Uterus (tissue), 4 donors: ENCODE measurements around the gene CASK. TPM values are rescaled to one million over a fixed set of nuclear protein-coding genes. Genes with fewer than 3 reads are reported as not detected.

Experiments used
- DNase-seq, 2 donors: peaks; one replicate each; pipeline ENCODE4 v3.0.0-alpha.2; 2019 to 2020
- H3K27ac ChIP-seq, 2 donors: fragments of 200-600 bp; sonication (generic); 1 replicate in 1 of 2; 2 replicates in 1 of 2; pipeline ENCODE4 v1.5.1; 2016 to 2018
- H3K27me3 ChIP-seq, 2 donors: fragments of 200-600 bp; sonication (generic); one replicate each; pipeline ENCODE4 v1.5.1; 2018 to 2019; ENCODE audit warnings: control low read depth in 1 of 2
- H3K36me3 ChIP-seq, 2 donors: fragments of 200-600 bp; sonication (generic); one replicate each; pipeline ENCODE4 v1.5.1; 2019; ENCODE audit warnings: control low read depth in 1 of 2
- H3K4me1 ChIP-seq, 2 donors: fragments of 200-600 bp; sonication (generic); one replicate each; pipeline ENCODE4 v1.5.1; 2018 to 2019; ENCODE audit warnings: control low read depth in 1 of 2
- H3K4me3 ChIP-seq, 2 donors: fragments of 200-600 bp; sonication (generic); 1 replicate in 1 of 2; 2 replicates in 1 of 2; pipeline ENCODE4 v1.5.1; 2018 to 2019; ENCODE audit warnings: mild to moderate bottlenecking in 1 of 2
- H3K9me3 ChIP-seq, 2 donors: fragments of 200-600 bp; sonication (generic); one replicate each; pipeline ENCODE4 v1.5.1; 2019; ENCODE audit warnings: control low read depth in 1 of 2
- CTCF ChIP-seq, 4 experiments: fragments of 200-600 bp in 2 of 4; fragments of 450-650 bp in 2 of 4; sonication (generic) in 2 of 4; IDR thresholded peaks; one replicate each; pipeline ENCODE4 v1.5.1; 2016 to 2019; ENCODE audit warnings: antibody characterized with exemption in 4 of 4, mild to moderate bottlenecking in 2 of 4, moderate library complexity in 1 of 4
- POLR2A ChIP-seq, 2 donors: fragments of 450-650 bp; IDR thresholded peaks; one replicate each; pipeline ENCODE4 v1.6.1; 2016; ENCODE audit warnings: antibody characterized with exemption in 2 of 2, mild to moderate bottlenecking in 1 of 2, moderate library complexity in 1 of 2
- intact Hi-C: fragments of 100-400 bp; cut with DNase I; formaldehyde crosslinking; loops from one replicate; pipeline ENCODE4 v1.15.1; 2023; ENCODE audit warnings: low total_unique reads
- total RNA-seq, 4 donors: library from RNA; depleted of rRNA in 3 of 4; stranded (reverse); fragments of >200 nt in 3 of 4; gene quantifications; one replicate each; pipeline versions ENCODE4 v1.1.0 to v1.2.4, GENCODE V29; 2014 to 2023
- donor health status: DM: yes; HTN: yes; CAD: no.

Gene CASK
- total RNA-seq, 4 donors from 2014 or later, result 7.9 to 76.0 (median 40.7) TPM

GRCh38 chrX:41664908-41665307, 258.4 kb downstream of the CASK start:
- intact Hi-C loops, result no loop called here
- no peaks in the 10 kb centered on the region for H3K27me3 ChIP-seq
- no peaks in the 10 kb centered on the region for H3K9me3 ChIP-seq
- H3K4me1 ChIP-seq, result no peaks in the 10 kb centered on the region
- H3K36me3 ChIP-seq, result no peaks in the 10 kb centered on the region
- TF ChIP-seq CTCF (IDR thresholded peaks at IDR 0.05) (no peak), POLR2A (IDR thresholded peaks at IDR 0.05) (no peak)
- DNase-seq, result no peak
- H3K4me3 ChIP-seq, result no peak overlapping the region
- no peak overlapping the region for H3K27ac ChIP-seq

- no peak for DNase-seq
- no peaks in the 10 kb centered on the region for H3K27me3 ChIP-seq
- no peak for TF ChIP-seq POLR2A (IDR thresholded peaks at IDR 0.05)
- no peaks in the 10 kb centered on the region for H3K9me3 ChIP-seq
- H3K27ac ChIP-seq, result no peak overlapping the region
- intact Hi-C loops, result no loop called here
- no peaks in the 10 kb centered on the region for H3K4me1 ChIP-seq
- no peaks in the 10 kb centered on the region for H3K36me3 ChIP-seq
- H3K4me3 ChIP-seq, result no peak overlapping the region
These were observed 258.9 kb downstream of the CASK start for GRCh38 chrX:41664375-41664901.

GRCh38 chrX:41661366-41662095, 261.8 kb downstream of the CASK start:
- H3K36me3 ChIP-seq, result no peaks in the 10 kb centered on the region
- no peaks in the 10 kb centered on the region for H3K27me3 ChIP-seq
- no peak for TF ChIP-seq CTCF (IDR thresholded peaks at IDR 0.05)
- no peak for TF ChIP-seq POLR2A (IDR thresholded peaks at IDR 0.05)
- no peak overlapping the region for H3K4me3 ChIP-seq
- DNase-seq, result no peak
- intact Hi-C loops, result no loop called here
- H3K4me1 ChIP-seq, result no peaks in the 10 kb centered on the region
- H3K27ac ChIP-seq, result no peak overlapping the region
- no peaks in the 10 kb centered on the region for H3K9me3 ChIP-seq

- DNase-seq, result no peak
- Histone ChIP-seq H3K27ac (no peak overlapping the region), H3K4me1 (no peaks in the 10 kb centered on the region), H3K4me3 (no peak overlapping the region), H3K27me3 (no peaks in the 10 kb centered on the region), H3K36me3 (no peaks in the 10 kb centered on the region), H3K9me3 (no peaks in the 10 kb centered on the region)
- TF ChIP-seq CTCF (IDR thresholded peaks at IDR 0.05) (no peak), POLR2A (IDR thresholded peaks at IDR 0.05) (no peak)
- intact Hi-C loops, result no loop called here
These were observed 267.7 kb downstream of the CASK start for GRCh38 chrX:41655631-41656030.

- no peak overlapping the region for H3K27ac ChIP-seq
- intact Hi-C loops, result no loop called here
- H3K9me3 ChIP-seq, result no peaks in the 10 kb centered on the region
- no peak for DNase-seq
- no peaks in the 10 kb centered on the region for H3K36me3 ChIP-seq
- no peak overlapping the region for H3K4me3 ChIP-seq
- no peak for TF ChIP-seq CTCF (IDR thresholded peaks at IDR 0.05)
- TF ChIP-seq POLR2A (IDR thresholded peaks at IDR 0.05), result no peak
- H3K4me1 ChIP-seq, result no peaks in the 10 kb centered on the region
- H3K27me3 ChIP-seq, result no peaks in the 10 kb centered on the region
These were observed 268.3 kb downstream of the CASK start for GRCh38 chrX:41655101-41655500.
